C4-2B (cell line): ENCODE data around the gene TIMM29.

Experiments
- H3K27ac ChIP-seq: fragments of 450-650 bp; 2 replicates; pipeline ENCODE4 v1.5.1; 2017
- CTCF ChIP-seq: fragments of 450-650 bp; conservative IDR thresholded peaks from 2 replicates; pipeline ENCODE4 v1.5.1; 2017; ENCODE audit warnings: mild to moderate bottlenecking
- ZFX ChIP-seq: fragments of 450-650 bp; IDR thresholded peaks from 2 replicates; pipeline ENCODE4 v1.6.1; 2017

The TIMM29 gene

GRCh38 chr19:10952809-10953208 lies 24.2 kb downstream of the TIMM29 start:
- TF ChIP-seq ZFX (no peak), CTCF (no peak)
- peak overlapping the region; percentile 45 for H3K27ac ChIP-seq

GRCh38 chr19:10959277-10959968 lies 30.8 kb downstream of the TIMM29 start:
- peak overlapping the region; percentile 87 for H3K27ac ChIP-seq

GRCh38 chr19:10960314-10961072 lies 31.9 kb downstream of the TIMM29 start, which contains the start of gene SMARCA4:
TSS of gene SMARCA4 (plus strand) at chr19:10961030. CDS start at chr19:10984152, 23,122 bp downstream.
- TF ChIP-seq CTCF (no peak), ZFX (peak; percentile 98; the same call in 1 of the 2 replicates)
- H3K27ac ChIP-seq: peak within 1 kb of the TSS; percentile 87

GRCh38 chr19:10961073-10961860 lies 32.7 kb downstream of the TIMM29 start:
- peak overlapping the region; percentile 87 for H3K27ac ChIP-seq
- peak; percentile 79; the same call in 1 of the 2 replicates for TF ChIP-seq ZFX
- TF ChIP-seq CTCF: no peak

GRCh38 chr19:10962863-10963262 lies 34.3 kb downstream of the TIMM29 start:
- TF ChIP-seq ZFX (no peak), CTCF (no peak)
- H3K27ac ChIP-seq: no peak overlapping the region

GRCh38 chr19:10963865-10964264 lies 35.3 kb downstream of the TIMM29 start:
- no peak for TF ChIP-seq CTCF
- TF ChIP-seq ZFX: no peak
- no peak overlapping the region for H3K27ac ChIP-seq

- no peak overlapping the region for H3K27ac ChIP-seq
These were observed 36.3 kb downstream of the TIMM29 start for GRCh38 chr19:10964903-10965302.

More at GRCh38 chr19:10964903-10965302, 36.3 kb downstream of the TIMM29 start:
- TF ChIP-seq ZFX (no peak), CTCF (no peak)
